Neural cell (in vitro differentiated cells): ENCODE measurements around the gene SOBP.

Experiments used
- CTCF ChIP-seq: fragments of 450-650 bp; IDR thresholded peaks from 2 replicates; pipeline ENCODE4 v1.5.1; 2014; ENCODE audit warnings: antibody characterized with exemption, mild to moderate bottlenecking, moderate library complexity; ENCODE audit not compliant: poor library complexity, severe bottlenecking
- EZH2 ChIP-seq: fragments of 200-600, 300-800 bp; shearing (Covaris generic), sonication (generic); IDR thresholded peaks from 2 replicates; pipeline ENCODE4 v1.6.1; 2014; ENCODE audit warnings: antibody characterized with exemption, low read length, borderline replicate concordance, mild to moderate bottlenecking; ENCODE audit not compliant: insufficient read depth, poor library complexity, severe bottlenecking
- POLR2AphosphoS5 ChIP-seq: IDR thresholded peaks from 2 replicates; pipeline ENCODE4 v1.6.1; 2012
- RAD21 ChIP-seq: fragments of 450-650 bp; conservative IDR thresholded peaks from 2 replicates; pipeline ENCODE4 v1.6.1; 2014; ENCODE audit warnings: antibody characterized with exemption, mild to moderate bottlenecking, moderate library complexity
- TAF1 ChIP-seq: IDR thresholded peaks from 2 replicates; pipeline ENCODE4 v1.6.1; 2012; ENCODE audit warnings: low read depth

GRCh38 chr6:107567643-107568042, 77.7 kb downstream of the SOBP start:
- TF ChIP-seq TAF1 (no peak), CTCF (no peak), POLR2AphosphoS5 (no peak), EZH2 (no peak), RAD21 (no peak)
